ENCODE results near the gene RPL31.

- no peak for TF ChIP-seq POLR2A (IDR thresholded peaks at IDR 0.05)
- no peak for TF ChIP-seq CTCF (IDR thresholded peaks at IDR 0.05)
- no peak for TF ChIP-seq POLR2AphosphoS5 (IDR thresholded peaks at IDR 0.05)
- no peak for TF ChIP-seq EP300 (IDR thresholded peaks at IDR 0.05)
Observed at GRCh38 chr2:101006065-101006715, 4.1 kb downstream of the RPL31 start.

All from sigmoid colon (tissue), 4 donors.